GM23338 (cell line): ENCODE results near the gene CHD2.

Source experiments
- CREB1 ChIP-seq: fragments of 250-450 bp; sonication (Bioruptor Pico); IDR thresholded peaks from 2 replicates; pipeline ENCODE4 v1.5.0; 2020; ENCODE audit warnings: low read depth, mild to moderate bottlenecking, moderate library complexity
- CTCF ChIP-seq, 2 experiments: fragments of 200-600 bp in 1 of 2; sonication (generic) in 1 of 2; conservative IDR thresholded peaks; 2 replicates each; pipeline versions ENCODE4 v1.5.1 to v1.6.1; 2016 to 2017; ENCODE audit warnings: antibody characterized with exemption in 2 of 2, low read depth in 2 of 2, mild to moderate bottlenecking in 2 of 2, moderate library complexity in 1 of 2
- ETS1 ChIP-seq: IDR thresholded peaks from 2 replicates; pipeline ENCODE4 v1.6.1; 2016; ENCODE audit warnings: antibody characterized with exemption
- EZH2 ChIP-seq: fragments of 200-600 bp; sonication (generic); IDR thresholded peaks from one replicate; pipeline ENCODE4 v1.8.0; 2017; ENCODE audit warnings: antibody characterized with exemption, mild to moderate bottlenecking, low read depth; ENCODE audit not compliant: unreplicated experiment
- EZH2phosphoT487 ChIP-seq: fragments of 200-600 bp; sonication (generic); IDR thresholded peaks from one replicate; pipeline ENCODE4 v1.8.1; 2018; ENCODE audit warnings: antibody characterized with exemption; ENCODE audit not compliant: unreplicated experiment
- JUNB ChIP-seq: IDR thresholded peaks from one replicate; pipeline ENCODE4 v1.6.1; 2016; ENCODE audit warnings: antibody characterized with exemption; ENCODE audit not compliant: unreplicated experiment
- NANOG ChIP-seq: IDR thresholded peaks from 2 replicates; pipeline ENCODE4 v1.6.1; 2016; ENCODE audit warnings: antibody characterized with exemption, borderline replicate concordance
- POLR2AphosphoS5 ChIP-seq: IDR thresholded peaks from 2 replicates; pipeline ENCODE4 v1.6.1; 2016; ENCODE audit warnings: antibody characterized with exemption, low read depth
- REST ChIP-seq: IDR thresholded peaks from one replicate; pipeline ENCODE4 v1.6.1; 2018; ENCODE audit warnings: antibody characterized with exemption; ENCODE audit not compliant: unreplicated experiment
- STAT1 ChIP-seq: IDR thresholded peaks from one replicate; pipeline ENCODE4 v1.6.1; 2016; ENCODE audit warnings: antibody characterized with exemption; ENCODE audit not compliant: unreplicated experiment
- ZNF331 ChIP-seq: fragments of 250-450 bp; sonication (Bioruptor Pico); IDR thresholded peaks from 2 replicates; pipeline ENCODE4 v1.5.0; 2020; ENCODE audit warnings: low read depth, mild to moderate bottlenecking, moderate library complexity

GRCh38 chr15:93012786-93013185 lies 112.7 kb downstream of the CHD2 start:
- TF ChIP-seq CREB1 (CRISPR knock-in tag) (no peak), EZH2phosphoT487 (no peak), CTCF (conservative IDR thresholded peaks at IDR 0.05; ENCODE audit: low read depth in 2 of 2) (no peak), REST (no peak), EZH2 (no peak), POLR2AphosphoS5 (no peak), ZNF331 (CRISPR knock-in tag) (no peak), STAT1 (no peak), JUNB (no peak), ETS1 (no peak), NANOG (no peak)
